MCF 10A (cell line): ENCODE measurements around the gene SLC6A8. TPM values are rescaled to one million over a fixed set of nuclear protein-coding genes. Genes with fewer than 3 reads are reported as not detected.
A peak's percentile ranks its signal among the peaks of the same experiment; 100 is the strongest.
"Not testable (repeated sequence)": the region's sequence is repeated elsewhere in the genome, so short reads cannot be mapped to it uniquely, and the experiment has no call there.

Experiments used
- BruUV-seq: library from RNA; stranded (reverse); fragments of 400-500 nt; replicated peaks from 2 replicates; lab custom pipeline; 2021; lab: Mats Ljungman, UMichigan
- CTCF ChIA-PET: fragments of 300-600 bp; sonication (Branson Sonifier 250); formaldehyde crosslinking; extraction: SDS; loops from one replicate; lab custom pipeline; 2021; ENCODE audit warnings: antibody characterized with exemption, inconsistent platforms; lab: Yijun Ruan, JAX
- POLR2A ChIA-PET: fragments of 300-600, 350-650 bp; sonication (Branson Sonifier 250); formaldehyde crosslinking; extraction: SDS; loops from one replicate; lab custom pipeline; 2020; ENCODE audit warnings: antibody characterized with exemption, inconsistent platforms; lab: Yijun Ruan, JAX
- DNase-seq: peaks from one replicate; pipeline ENCODE4 v3.0.0-alpha.2; 2018; ENCODE audit not compliant: unreplicated experiment
- H3K27ac Mint-ChIP-seq: one replicate; pipeline ENCODE4 v1.8.0; 2022; ENCODE audit warnings: mild to moderate bottlenecking, low read depth, mixed read lengths; ENCODE audit not compliant: unreplicated experiment
- H3K27me3 Mint-ChIP-seq: one replicate; pipeline ENCODE4 v1.8.0; 2022; ENCODE audit warnings: mixed read lengths; ENCODE audit not compliant: insufficient read depth, unreplicated experiment
- H3K36me3 Mint-ChIP-seq: one replicate; pipeline ENCODE4 v1.8.0; 2022; ENCODE audit warnings: mild to moderate bottlenecking, moderate library complexity, mixed read lengths; ENCODE audit not compliant: insufficient read depth, unreplicated experiment
- H3K4me1 Mint-ChIP-seq: one replicate; pipeline ENCODE4 v1.8.0; 2022; ENCODE audit warnings: mixed read lengths; ENCODE audit not compliant: insufficient read depth, unreplicated experiment
- H3K4me3 Mint-ChIP-seq: one replicate; pipeline ENCODE4 v1.8.0; 2022; ENCODE audit warnings: mild to moderate bottlenecking, moderate library complexity, mixed read lengths; ENCODE audit not compliant: unreplicated experiment
- H3K9me3 Mint-ChIP-seq: one replicate; pipeline ENCODE4 v1.8.0; 2022; ENCODE audit warnings: mixed read lengths; ENCODE audit not compliant: unreplicated experiment
- CTCF ChIP-seq: fragments of 200-600 bp; IDR thresholded peaks from one replicate; pipeline ENCODE4 v1.8.0; 2022; ENCODE audit warnings: antibody characterized with exemption, mild to moderate bottlenecking; ENCODE audit not compliant: unreplicated experiment
- intact Hi-C: fragments of 100-400 bp; cut with micrococcal nuclease; formaldehyde crosslinking; loops from 2 replicates; pipeline ENCODE4 v1.14.1; 2022
- total RNA-seq: library from RNA; stranded (reverse); gene quantifications from 2 replicates; pipeline ENCODE4 v1.2.3, GENCODE V29; 2022

Gene SLC6A8
- total RNA-seq, 1 experiment from 2014 or later: 66.6 TPM

GRCh38 chrX:153703036-153703370 is 15.3 kb downstream of the SLC6A8 start:
- H3K4me3 Mint-ChIP-seq: no peak overlapping the region
- no peaks in the 10 kb centered on the region for H3K27me3 Mint-ChIP-seq
- intact Hi-C loops: no loop called here
- BruUV-seq: no TSS peak
- no peaks in the 10 kb centered on the region for H3K9me3 Mint-ChIP-seq
- ChIA-PET CTCF (interaction anchor here (0.7 to 0.9 kb wide), 2 partner anchors 35 to 195 kb away, joined by 3 to 4 read pairs; no protein-coding TSS in a partner anchor), POLR2A (no interaction called here)
- peaks cover 28% of the 10 kb centered on the region for H3K36me3 Mint-ChIP-seq
- peaks cover 8% of the 10 kb centered on the region for H3K4me1 Mint-ChIP-seq
- no peak for TF ChIP-seq CTCF
- DNase-seq: peak; percentile 77
- H3K27ac Mint-ChIP-seq: no peak overlapping the region

GRCh38 chrX:153704021-153704526 is 16.3 kb downstream of the SLC6A8 start:
- Mint-ChIP-seq H3K27ac (no peak overlapping the region), H3K36me3 (peaks cover 25% of the 10 kb centered on the region), H3K4me1 (peaks cover 8% of the 10 kb centered on the region), H3K4me3 (no peak overlapping the region), H3K27me3 (no peaks in the 10 kb centered on the region), H3K9me3 (no peaks in the 10 kb centered on the region)
- BruUV-seq: no TSS peak
- intact Hi-C loops: no loop called here
- no peak for DNase-seq
- TF ChIP-seq CTCF: no peak
- CTCF ChIA-PET: no interaction called here
- POLR2A ChIA-PET: no interaction called here

GRCh38 chrX:153704631-153705402 is 17.1 kb downstream of the SLC6A8 start:
- H3K9me3 Mint-ChIP-seq, H3K4me3 Mint-ChIP-seq, H3K27me3 Mint-ChIP-seq, intact Hi-C loops, DNase-seq, H3K27ac Mint-ChIP-seq, H3K4me1 Mint-ChIP-seq, BruUV-seq: not testable (repeated sequence)
- ChIA-PET POLR2A (interaction anchor here (0.6 kb wide), 1 partner anchor 231 kb away, joined by 3 read pairs; no protein-coding TSS in a partner anchor), CTCF (interaction anchor here (1.0 kb wide), 1 partner anchor 150 kb away, joined by 3 read pairs; no protein-coding TSS in a partner anchor)
- peaks cover 25% of the 10 kb centered on the region for H3K36me3 Mint-ChIP-seq

GRCh38 chrX:153705403-153706060 is 17.8 kb downstream of the SLC6A8 start:
- H3K27ac Mint-ChIP-seq, H3K27me3 Mint-ChIP-seq, H3K4me3 Mint-ChIP-seq, BruUV-seq, intact Hi-C loops, DNase-seq, H3K9me3 Mint-ChIP-seq, H3K4me1 Mint-ChIP-seq: not testable (repeated sequence)
- H3K36me3 Mint-ChIP-seq: peaks cover 18% of the 10 kb centered on the region
- CTCF ChIA-PET: interaction anchor here (1.0 kb wide), 1 partner anchor 151 kb away, joined by 3 read pairs; no protein-coding TSS in a partner anchor
- POLR2A ChIA-PET: interaction anchor here (0.6 kb wide), 2 partner anchors 10 to 230 kb away, joined by 3 read pairs; no protein-coding TSS in a partner anchor
